Panc1 (cell line): Measurements from ENCODE around the gene KLHDC10. TPM values are rescaled to one million over a fixed set of nuclear protein-coding genes. Genes with fewer than 3 reads are reported as not detected.

Source experiments
- ATAC-seq: fragments of 200-7000 bp; cut with Tn5 transposase; 2 replicates; pipeline ENCODE4 v1.9.1; 2020; ENCODE audit warnings: mild to moderate bottlenecking, moderate library complexity
- BruUV-seq: library from RNA; stranded (reverse); fragments of 400-500 nt; replicated peaks from 2 replicates; lab custom pipeline; 2021; lab: Mats Ljungman, UMichigan
- CTCF ChIA-PET: fragments of 300-600 bp; sonication (Branson Sonifier 250); formaldehyde crosslinking; loops from one replicate; lab custom pipeline; 2022; ENCODE audit warnings: antibody characterized with exemption; lab: Charles Lee
- POLR2A ChIA-PET: fragments of 300-600 bp; sonication (Branson Sonifier 250); formaldehyde crosslinking; loops from one replicate; lab custom pipeline; 2022; ENCODE audit warnings: antibody characterized with exemption; lab: Charles Lee
- DNase-seq: peaks from one replicate; pipeline ENCODE4 v3.0.0-alpha.2; 2010; ENCODE audit warnings: low read depth, low spot score
- H3K27ac ChIP-seq: 2 replicates; pipeline ENCODE4 v1.5.1; 2011; ENCODE audit warnings: mild to moderate bottlenecking, low read length, inconsistent platforms
- H3K27me3 ChIP-seq: fragments of 200-500 bp; sonication (Bioruptor generic); 2 replicates; pipeline ENCODE4 v1.6.0; 2014; ENCODE audit warnings: low read length, inconsistent platforms; ENCODE audit not compliant: control insufficient read depth, insufficient read depth
- H3K36me3 ChIP-seq: fragments of 200-500 bp; sonication (Bioruptor generic); 2 replicates; pipeline ENCODE4 v1.5.1; 2014; ENCODE audit warnings: inconsistent platforms, mild to moderate bottlenecking, low read length, moderate library complexity; ENCODE audit not compliant: control insufficient read depth, insufficient read depth
- H3K4me1 ChIP-seq: 2 replicates; pipeline ENCODE4 v1.5.1; 2011; ENCODE audit warnings: inconsistent platforms, mild to moderate bottlenecking, low read length, moderate library complexity; ENCODE audit not compliant: control insufficient read depth, insufficient read depth
- H3K4me3 ChIP-seq, 2 experiments: 2 replicates each; pipeline ENCODE4 v1.5.1; 2011 to 2012; ENCODE audit warnings: low read depth in 2 of 2, low read length in 2 of 2, mild to moderate bottlenecking in 2 of 2, inconsistent platforms in 1 of 2, moderate library complexity in 1 of 2
- H3K9me3 ChIP-seq: fragments of 200-500 bp; sonication (Bioruptor generic); 2 replicates; pipeline ENCODE4 v1.5.1; 2014; ENCODE audit warnings: low read depth, mild to moderate bottlenecking, inconsistent platforms, low read length, moderate library complexity; ENCODE audit not compliant: control insufficient read depth, insufficient read depth
- CTCF ChIP-seq: fragments of 450-650 bp; IDR thresholded peaks from 2 replicates; pipeline ENCODE4 v1.5.1; 2017; ENCODE audit warnings: mild to moderate bottlenecking
- POLR2AphosphoS5 ChIP-seq: IDR thresholded peaks from 2 replicates; pipeline ENCODE4 v1.6.1; 2012; ENCODE audit warnings: mild to moderate bottlenecking, low read depth, low read length, moderate library complexity
- REST ChIP-seq, 2 experiments: IDR thresholded peaks; 2 replicates each; pipeline ENCODE4 v1.6.1; 2011 to 2012; ENCODE audit warnings: low read depth in 2 of 2, control low read depth in 1 of 2, low read length in 1 of 2, mild to moderate bottlenecking in 1 of 2, moderate library complexity in 1 of 2; ENCODE audit not compliant: insufficient read depth in 1 of 2
- SIN3A ChIP-seq: IDR thresholded peaks from 2 replicates; pipeline ENCODE4 v1.6.1; 2012; ENCODE audit warnings: low read depth, mild to moderate bottlenecking, low read length, moderate library complexity, borderline replicate concordance; ENCODE audit not compliant: insufficient read depth
- TCF7L2 ChIP-seq: IDR thresholded peaks from 2 replicates; pipeline ENCODE4 v1.6.1; 2011; ENCODE audit warnings: mild to moderate bottlenecking, low read depth, low read length, inconsistent platforms
- in situ Hi-C: cut with HindIII; loops from 2 replicates; pipeline ENCODE4 v1.10.0; 2016; ENCODE audit warnings: low sequenced_read_pairs, low pct_unique_long_range_greater_than_20kb
- intact Hi-C: fragments of 100-400 bp; cut with micrococcal nuclease; formaldehyde crosslinking; loops from one replicate; pipeline ENCODE4 v1.10.0; 2022; ENCODE audit not compliant: unreplicated experiment
- total RNA-seq: library from RNA; stranded (reverse); gene quantifications from one replicate; pipeline ENCODE4 v1.2.1, GENCODE V29; 2021; ENCODE audit not compliant: unreplicated experiment

The KLHDC10 gene
- total RNA-seq, 1 experiment from 2014 or later = 26.7 TPM

- intact Hi-C loops = no loop called here
- Histone ChIP-seq H3K4me1 (no peaks in the 10 kb centered on the region), H3K36me3 (peaks cover 9% of the 10 kb centered on the region; the same call in 1 of the 2 replicates), H3K27ac (no peak overlapping the region), H3K4me3 (no peak overlapping the region), H3K9me3 (no peaks in the 10 kb centered on the region), H3K27me3 (no peaks in the 10 kb centered on the region)
- DNase-seq (no peak), ATAC-seq (no peak)
- no TSS peak for BruUV-seq
- in situ Hi-C loops = no loop called here
- ChIA-PET CTCF (no interaction called here), POLR2A (interaction anchor here (0.6 kb wide), 1 partner anchor 399 kb away, joined by 7 read pairs; no protein-coding TSS in a partner anchor)
- TF ChIP-seq SIN3A (no peak), TCF7L2 (no peak), REST (IDR thresholded peaks at IDR 0.05; ENCODE audit: insufficient read depth in 1 of 2, low read depth in 2 of 2, low read length in 1 of 2) (no peak), POLR2AphosphoS5 (no peak), CTCF (no peak)
Observed at GRCh38 chr7:130160023-130160422, 89.7 kb downstream of the KLHDC10 start.

GRCh38 chr7:130160455-130160854 is 90.1 kb downstream of the KLHDC10 start:
- no peak for DNase-seq
- no peak for ATAC-seq
- intact Hi-C loops = no loop called here

More at GRCh38 chr7:130160455-130160854, 90.1 kb downstream of the KLHDC10 start:
- ChIA-PET CTCF (interaction anchor here (0.5 kb wide), 1 partner anchor 97 kb away, joined by 3 read pairs; no protein-coding TSS in a partner anchor), POLR2A (interaction anchor here (0.5 kb wide), 1 partner anchor 33 kb away, joined by 3 read pairs; no protein-coding TSS in a partner anchor)
- Histone ChIP-seq H3K4me1 (no peaks in the 10 kb centered on the region), H3K9me3 (no peaks in the 10 kb centered on the region), H3K4me3 (no peak overlapping the region), H3K27ac (no peak overlapping the region), H3K36me3 (peaks cover 14% of the 10 kb centered on the region), H3K27me3 (no peaks in the 10 kb centered on the region)
- in situ Hi-C loops = no loop called here
- BruUV-seq = no TSS peak
- TF ChIP-seq SIN3A (no peak), TCF7L2 (no peak), REST (IDR thresholded peaks at IDR 0.05; ENCODE audit: insufficient read depth in 1 of 2, low read depth in 2 of 2, low read length in 1 of 2) (no peak), POLR2AphosphoS5 (no peak), CTCF (no peak)
